GM21619 (cell line): ENCODE data around the gene TOLLIP.
"Not testable (repeated sequence)": the region's sequence is repeated elsewhere in the genome, so short reads cannot be mapped to it uniquely, and the experiment has no call there.

Experiments
- ATAC-seq: cut with Tn5 transposase; IDR thresholded peaks from one replicate; pipeline ENCODE4 v1.9.1; 2021; ENCODE audit not compliant: unreplicated experiment

TOLLIP gene

GRCh38 chr11:1344056-1344635, 34.7 kb upstream of the TOLLIP start:
- ATAC-seq = no peak

- no peak for ATAC-seq
Measured at GRCh38 chr11:1343391-1344055, 34.1 kb upstream of the TOLLIP start.

- no peak for ATAC-seq
Measured at GRCh38 chr11:1342946-1343345, 33.5 kb upstream of the TOLLIP start.

GRCh38 chr11:1341928-1342524, 32.6 kb upstream of the TOLLIP start:
- ATAC-seq = no peak

- not testable (repeated sequence) for ATAC-seq
Measured at GRCh38 chr11:1341226-1341625, 31.8 kb upstream of the TOLLIP start.

GRCh38 chr11:1340111-1340510, 30.7 kb upstream of the TOLLIP start:
- no peak for ATAC-seq

GRCh38 chr11:1339066-1339675, 29.7 kb upstream of the TOLLIP start:
- ATAC-seq = no peak

GRCh38 chr11:1338201-1339065, 29.0 kb upstream of the TOLLIP start:
- no peak for ATAC-seq

GRCh38 chr11:1337647-1338007, 28.2 kb upstream of the TOLLIP start:
- no peak for ATAC-seq

- ATAC-seq = no peak
Measured at GRCh38 chr11:1336836-1337646, 27.6 kb upstream of the TOLLIP start.

- ATAC-seq = no peak
Measured at GRCh38 chr11:1335811-1336761, 26.7 kb upstream of the TOLLIP start.

- no peak for ATAC-seq
Measured at GRCh38 chr11:1335264-1335810, 25.9 kb upstream of the TOLLIP start.

GRCh38 chr11:1333860-1334259, 24.4 kb upstream of the TOLLIP start:
- ATAC-seq = no peak

- no peak for ATAC-seq
Measured at GRCh38 chr11:1333091-1333772, 23.8 kb upstream of the TOLLIP start.

- ATAC-seq = no peak
Measured at GRCh38 chr11:1330473-1330872, 21.0 kb upstream of the TOLLIP start.

GRCh38 chr11:1327064-1327460, 17.6 kb upstream of the TOLLIP start:
- ATAC-seq = no peak

GRCh38 chr11:1326435-1327063, 17.1 kb upstream of the TOLLIP start:
- no peak for ATAC-seq

GRCh38 chr11:1323774-1324173, 14.3 kb upstream of the TOLLIP start:
- ATAC-seq = no peak
